HG03521 (cell line): ENCODE measurements around the gene TAX1BP1.

Experiments
- ATAC-seq: cut with Tn5 transposase; IDR thresholded peaks from one replicate; pipeline ENCODE4 v1.9.1; 2021; ENCODE audit warnings: mild to moderate bottlenecking, moderate library complexity; ENCODE audit not compliant: unreplicated experiment

Gene TAX1BP1

GRCh38 chr7:27777662-27778061, 37.7 kb downstream of the TAX1BP1 start:
- no peak for ATAC-seq

GRCh38 chr7:27779873-27780272, 39.9 kb downstream of the TAX1BP1 start:
- ATAC-seq, result no peak

GRCh38 chr7:27781188-27781587, 41.2 kb downstream of the TAX1BP1 start:
- no peak for ATAC-seq

- no peak for ATAC-seq
Observed at GRCh38 chr7:27782849-27783248, 42.9 kb downstream of the TAX1BP1 start.

GRCh38 chr7:27784399-27785053, 44.6 kb downstream of the TAX1BP1 start:
- no peak for ATAC-seq

- ATAC-seq, result no peak
Observed at GRCh38 chr7:27788437-27788836, 48.5 kb downstream of the TAX1BP1 start.

GRCh38 chr7:27793780-27794179, 53.8 kb downstream of the TAX1BP1 start:
- ATAC-seq, result no peak

GRCh38 chr7:27795977-27796376, 56.0 kb downstream of the TAX1BP1 start:
- ATAC-seq, result no peak

- ATAC-seq, result no peak
Observed at GRCh38 chr7:27799212-27799611, 59.2 kb downstream of the TAX1BP1 start.

- no peak for ATAC-seq
Observed at GRCh38 chr7:27802999-27803398, 63.0 kb downstream of the TAX1BP1 start.

GRCh38 chr7:27804139-27804538, 64.2 kb downstream of the TAX1BP1 start:
- ATAC-seq, result no peak

GRCh38 chr7:27808626-27809025, 68.7 kb downstream of the TAX1BP1 start:
- no peak for ATAC-seq

- no peak for ATAC-seq
Observed at GRCh38 chr7:27810186-27810585, 70.2 kb downstream of the TAX1BP1 start.

GRCh38 chr7:27812706-27813105, 72.7 kb downstream of the TAX1BP1 start:
- ATAC-seq, result no peak

GRCh38 chr7:27822245-27822644, 82.3 kb downstream of the TAX1BP1 start:
- ATAC-seq, result no peak

- no peak for ATAC-seq
Observed at GRCh38 chr7:27825891-27826290, 85.9 kb downstream of the TAX1BP1 start.

GRCh38 chr7:27826357-27826756, 86.4 kb downstream of the TAX1BP1 start:
- ATAC-seq, result no peak

GRCh38 chr7:27834179-27834921, 94.4 kb downstream of the TAX1BP1 start:
- no peak for ATAC-seq

- ATAC-seq, result no peak
Observed at GRCh38 chr7:27835376-27835775, 95.4 kb downstream of the TAX1BP1 start.

- ATAC-seq, result no peak
Observed at GRCh38 chr7:27836536-27836935, 96.6 kb downstream of the TAX1BP1 start.

GRCh38 chr7:27839099-27839498, 99.1 kb downstream of the TAX1BP1 start:
- no peak for ATAC-seq

- no peak for ATAC-seq
Observed at GRCh38 chr7:27840313-27840712, 100.4 kb downstream of the TAX1BP1 start.
